ENCODE results near the gene PDE10A.

The PDE10A gene

DNA sequence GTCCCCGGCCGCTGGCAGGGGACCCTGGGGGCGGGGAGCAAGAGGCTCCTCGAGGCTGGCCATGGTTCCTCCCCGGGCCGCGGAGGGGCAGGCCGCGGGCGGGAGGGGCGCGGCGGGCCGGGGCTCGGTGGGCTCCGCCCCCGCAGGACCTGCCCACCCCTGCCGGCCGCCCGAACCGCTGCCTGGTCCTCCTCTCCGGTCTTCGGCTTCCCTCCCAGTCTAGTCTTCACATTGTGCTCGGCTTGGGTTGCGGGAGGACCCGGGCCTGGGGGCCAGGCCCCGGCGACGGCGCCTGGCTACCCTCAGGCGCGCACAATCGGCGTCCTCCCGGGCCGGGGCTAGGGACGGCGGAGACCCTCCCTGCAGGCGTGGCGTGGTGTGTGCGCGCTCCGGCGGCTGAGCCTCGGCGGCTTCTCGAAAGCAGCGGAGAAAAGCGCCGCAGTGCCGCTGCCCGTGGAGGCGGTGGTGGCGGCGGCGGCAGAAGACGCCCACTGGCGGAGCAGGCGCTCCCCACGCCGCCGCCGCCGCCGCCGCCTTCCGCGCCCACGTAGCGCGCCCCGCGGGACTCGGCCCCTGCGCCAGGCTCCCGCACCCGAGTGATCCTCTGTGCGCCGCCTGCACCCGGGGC, at the start of gene PDE10A:
PDE10A (minus strand) TSS at position 493 of the 628 bp plus-strand sequence; CDS start at position 63, 430 bp downstream.
- peak in 6 of 58 donors; percentile 13 to 63 (median 46) for DNase-seq

GRCh38 chr6:165708985-165709576, 46.0 kb upstream of the PDE10A start:
- DNase-seq = no peak

DNA sequence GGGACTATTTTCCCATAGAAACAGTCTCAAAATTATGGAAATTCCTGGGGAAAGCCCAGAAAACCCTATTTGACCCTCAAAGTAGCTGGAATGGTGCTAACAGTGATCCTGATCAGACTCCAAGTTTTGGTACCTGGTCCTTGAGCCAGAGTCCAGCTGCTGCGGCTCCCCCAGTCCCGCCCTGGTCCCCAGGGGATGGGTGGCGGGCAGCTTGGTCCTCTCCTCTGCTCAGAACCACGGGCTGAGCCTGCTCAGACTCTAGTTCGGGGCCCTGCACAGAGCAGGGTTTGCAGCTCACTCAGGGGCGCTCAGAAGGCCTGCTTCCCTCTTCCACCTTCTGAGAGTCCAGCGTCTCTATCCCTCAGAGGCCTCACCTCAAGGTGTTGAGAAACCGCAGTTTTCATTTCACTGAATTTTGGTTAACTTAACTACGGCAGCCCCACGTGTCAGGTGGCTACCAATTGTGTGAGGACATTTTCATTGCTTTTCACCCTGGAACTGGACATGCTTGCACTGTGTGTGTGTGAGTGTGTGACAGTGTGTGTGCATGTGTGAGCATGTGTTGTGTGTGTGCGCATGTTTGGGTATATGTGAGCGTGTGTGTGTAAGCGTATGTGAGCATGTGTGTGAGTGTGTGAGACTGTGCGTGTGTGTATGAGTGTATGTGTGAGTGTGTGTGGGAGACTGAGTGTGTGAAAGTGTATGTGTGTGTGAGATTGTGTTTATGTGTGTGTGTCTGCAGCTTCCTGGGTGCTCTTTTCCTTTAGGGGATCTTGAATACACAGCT, 44.2 kb upstream of the PDE10A start:
- no peak for DNase-seq

DNA sequence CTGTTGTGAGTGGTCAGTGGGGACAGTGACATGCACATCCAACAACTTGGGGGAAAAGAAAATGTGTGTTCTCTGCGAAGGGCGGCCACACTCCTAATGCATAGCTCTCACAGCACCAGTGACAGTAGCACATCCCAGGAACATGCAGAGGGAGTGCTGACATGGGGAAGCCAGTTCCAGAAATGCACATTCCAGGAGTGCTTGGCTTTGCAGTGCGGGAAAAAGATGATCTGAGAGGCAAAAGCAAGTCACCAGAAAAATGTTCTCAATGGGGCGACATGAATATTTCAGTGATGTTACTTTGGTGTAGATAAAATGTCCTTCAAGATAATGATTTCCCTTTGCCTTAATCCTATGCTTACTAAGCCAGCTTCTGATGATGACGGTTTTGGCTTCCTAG, 42.9 kb upstream of the PDE10A start:
- no peak for DNase-seq

GRCh38 chr6:165704045-165704748, 41.2 kb upstream of the PDE10A start:
- DNase-seq = peak in 54 of 58 donors; percentile 6 to 85 (median 58)

GRCh38 chr6:165702669-165703068, 39.6 kb upstream of the PDE10A start:
- DNase-seq = no peak

GRCh38 chr6:165701564-165702354, 38.7 kb upstream of the PDE10A start:
- no peak for DNase-seq

- no peak for DNase-seq
These were observed 38.0 kb upstream of the PDE10A start for GRCh38 chr6:165701005-165701404.

DNA sequence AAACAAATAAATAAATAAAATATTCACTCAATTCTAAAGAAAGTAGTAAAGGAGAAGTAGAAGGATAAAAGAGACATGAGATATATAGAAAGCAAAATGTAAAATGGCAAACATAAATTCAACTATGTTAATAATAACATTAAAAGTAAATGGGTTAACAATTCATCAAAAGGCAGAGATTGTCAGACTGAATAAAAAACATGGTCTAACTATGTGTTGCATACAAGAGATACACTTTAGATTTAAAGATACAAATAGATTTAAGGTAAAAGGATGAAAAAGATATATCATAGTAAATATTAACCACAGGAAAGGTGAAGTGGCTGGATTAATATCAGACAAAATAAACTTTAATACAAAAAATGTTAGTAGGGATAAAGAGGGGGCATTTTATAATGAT, 35.8 kb upstream of the PDE10A start:
- DNase-seq = no peak

DNA sequence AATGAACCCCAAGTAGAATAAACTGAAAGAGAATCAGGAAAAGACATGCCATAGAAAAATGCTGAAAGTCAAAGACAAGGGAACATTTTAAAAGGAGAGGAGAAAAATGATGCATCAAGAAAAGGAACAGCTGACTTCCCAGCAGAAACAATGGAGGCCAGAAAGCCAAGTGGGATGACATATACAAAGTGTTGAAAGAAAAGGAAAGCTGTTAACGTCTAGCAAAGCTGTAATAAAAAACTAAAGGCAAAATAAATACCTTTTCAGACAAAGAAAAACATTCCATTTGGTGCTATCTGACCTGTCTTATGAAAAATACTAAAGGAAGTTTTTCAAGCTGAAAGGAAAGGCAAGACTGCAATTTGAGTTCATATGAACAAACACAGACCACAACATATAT, 34.1 kb upstream of the PDE10A start:
- no peak for DNase-seq

DNA sequence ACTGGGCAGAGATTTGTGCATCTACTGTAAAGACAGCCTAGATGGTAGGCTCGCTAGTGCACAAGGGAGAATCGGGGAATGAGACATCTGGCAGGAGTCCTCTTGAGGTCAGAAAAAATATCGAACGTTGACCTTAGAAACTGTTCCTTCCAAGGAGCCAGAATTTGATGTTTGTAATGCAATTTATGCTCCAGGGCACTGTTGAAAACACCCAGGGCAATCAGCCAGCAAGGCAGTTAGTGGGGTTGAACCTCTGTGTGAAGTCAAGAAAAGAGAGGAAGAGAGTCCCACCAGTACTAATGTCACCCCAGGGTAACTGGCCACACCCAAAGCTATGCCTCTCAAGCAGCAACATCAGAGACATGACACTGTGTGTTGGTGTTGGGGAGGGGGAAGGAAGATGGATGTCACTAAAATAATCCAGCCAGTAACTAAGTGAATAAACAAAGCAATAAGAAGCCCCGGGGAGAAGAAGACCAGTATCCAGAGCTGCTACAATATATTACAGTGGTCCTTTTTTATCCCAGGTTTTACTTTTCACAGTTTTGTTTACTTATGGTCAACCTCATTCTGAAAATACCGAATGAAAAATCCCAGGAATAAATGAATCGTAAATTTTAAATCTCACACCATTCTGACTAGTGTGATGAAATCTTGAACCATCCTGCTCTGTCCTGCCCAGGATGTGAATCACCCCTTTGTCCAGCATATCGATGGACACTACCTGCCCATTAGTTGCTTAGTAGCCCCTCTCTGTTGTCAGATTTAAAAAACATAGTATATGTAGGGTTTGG, 32.9 kb upstream of the PDE10A start:
- no peak for DNase-seq

GRCh38 chr6:165694296-165694695, 31.3 kb upstream of the PDE10A start:
- no peak for DNase-seq

GRCh38 chr6:165692106-165692653, 29.1 kb upstream of the PDE10A start:
- DNase-seq = no peak

- DNase-seq = no peak
These were observed 26.7 kb upstream of the PDE10A start for GRCh38 chr6:165689699-165690098.

DNA sequence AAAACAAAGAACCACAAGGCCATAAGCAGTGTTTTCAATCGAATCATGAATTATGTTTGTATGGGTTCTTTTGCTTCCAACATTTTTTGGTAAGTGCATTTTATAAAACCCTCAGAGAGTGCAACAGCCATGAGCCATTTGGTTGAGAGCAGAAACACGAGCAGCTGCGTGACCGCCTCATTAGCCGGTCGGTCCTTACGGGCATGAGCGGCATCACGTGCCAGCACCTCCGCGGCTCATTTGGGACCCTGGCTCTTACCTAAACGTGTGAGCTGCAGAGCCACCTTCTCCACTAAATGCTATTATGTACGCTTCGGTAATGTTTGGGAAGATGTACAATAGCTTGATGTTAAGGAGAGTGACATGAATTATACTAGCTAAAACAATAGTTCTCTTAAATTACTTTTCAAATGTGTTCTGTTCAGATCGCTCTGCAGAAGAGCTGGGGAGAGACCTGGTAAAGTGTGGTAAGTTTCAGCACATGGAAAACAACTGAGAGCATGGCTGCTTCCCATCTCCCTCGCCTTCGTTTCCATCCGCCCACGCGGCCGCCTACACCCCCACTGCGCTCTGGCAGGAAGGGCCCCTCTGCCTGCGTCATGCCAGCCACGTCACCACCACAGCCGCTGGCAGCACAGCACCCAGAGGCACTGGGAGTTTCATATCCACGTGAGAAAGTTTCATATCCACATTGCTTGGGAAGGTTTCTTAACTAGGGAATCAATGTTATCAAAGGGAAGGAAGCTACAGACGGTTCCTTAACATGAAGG, 23.7 kb upstream of the PDE10A start:
- DNase-seq = peak in 13 of 58 donors; percentile 8 to 77 (median 27)

DNA sequence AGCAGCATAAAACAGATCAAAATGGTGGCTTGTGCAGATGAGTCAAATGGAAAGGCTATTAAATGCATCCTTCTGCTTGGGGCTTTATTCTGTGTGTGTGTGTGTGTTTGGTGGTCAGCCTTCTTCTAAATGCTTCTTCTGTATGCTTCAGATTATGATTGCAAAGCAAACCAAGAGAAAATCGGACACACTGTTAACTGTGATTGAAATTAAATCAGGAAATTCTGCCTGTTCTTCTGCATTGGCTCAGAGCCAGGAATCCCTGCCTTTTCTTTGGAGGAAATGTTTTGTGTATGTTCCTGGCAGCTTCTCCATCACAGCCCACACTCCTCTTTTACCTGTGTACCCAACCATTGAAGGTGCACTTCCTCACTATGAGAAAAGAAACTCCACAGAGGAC, 22.3 kb upstream of the PDE10A start:
- no peak for DNase-seq

- no peak for DNase-seq
These were observed 21.3 kb upstream of the PDE10A start for GRCh38 chr6:165684333-165684732.

DNA sequence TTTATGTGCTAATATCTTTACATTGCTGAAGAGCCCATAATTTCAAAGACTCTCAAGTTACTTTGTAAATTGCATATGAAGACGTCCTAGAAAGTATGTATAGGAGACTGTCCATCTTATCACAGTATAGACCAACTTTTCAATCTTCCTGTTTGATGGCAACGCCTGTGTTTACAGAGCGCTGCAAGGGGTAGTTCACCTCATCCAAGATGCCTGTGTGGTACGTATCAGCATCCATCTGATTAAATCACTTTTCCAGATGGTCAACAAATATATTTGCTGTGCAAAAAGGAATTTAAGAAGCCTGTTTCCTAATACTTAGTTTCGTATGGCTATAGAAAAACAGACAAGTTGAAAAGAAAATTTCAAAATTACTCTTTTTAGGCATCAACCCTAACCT, 17.9 kb upstream of the PDE10A start:
- no peak for DNase-seq

- no peak for DNase-seq
These were observed 16.3 kb upstream of the PDE10A start for GRCh38 chr6:165679326-165679725.

All from anterior cingulate cortex (tissue), 58 donors.